ENCODE results near the gene KIAA1958. TPM values are rescaled to one million over a fixed set of nuclear protein-coding genes. Genes with fewer than 3 reads are reported as not detected.

The KIAA1958 gene
- total RNA-seq, 2 experiments from 2014 or later: 14.9 to 15.3 TPM

DNA sequence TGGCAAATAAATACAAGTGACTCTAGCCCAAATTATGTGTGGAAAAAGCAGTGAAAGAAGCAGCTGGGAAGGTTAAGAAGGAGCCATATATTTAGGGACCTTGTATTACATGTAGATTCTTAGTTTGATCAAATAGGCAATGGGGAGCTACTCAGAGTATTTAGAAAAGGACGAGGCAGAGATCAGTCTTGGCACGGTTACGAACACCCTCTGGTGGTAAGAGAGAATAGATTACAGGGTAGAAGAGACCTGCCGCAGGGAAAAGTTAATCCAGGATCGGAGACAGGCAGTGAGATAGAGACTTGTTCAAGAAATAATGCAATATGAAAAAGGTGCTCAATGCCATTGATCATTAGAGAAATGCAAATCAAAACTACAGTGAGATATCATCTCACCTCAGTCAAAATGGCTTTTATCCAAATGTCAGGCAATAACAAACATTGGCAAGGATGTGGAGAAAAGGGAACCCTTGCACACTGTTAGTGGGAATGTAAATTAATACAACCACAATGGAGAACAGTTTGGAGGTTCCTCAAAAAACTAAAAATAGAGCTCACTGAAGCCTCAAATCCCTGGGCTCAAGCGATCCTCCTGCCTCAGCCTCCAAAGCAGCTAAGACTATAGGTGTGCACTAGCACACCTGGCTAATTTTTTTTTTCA lies 219.3 kb downstream of the KIAA1958 start:
- Mint-ChIP-seq H3K4me3 (no peak overlapping the region), H3K9me3 (no peaks in the 10 kb centered on the region), H3K27me3 (no peaks in the 10 kb centered on the region), H3K27ac (no peak overlapping the region), H3K4me1 (ENCODE audit: low read depth) (peaks cover 23% of the 10 kb centered on the region), H3K36me3 (ENCODE audit: low read depth) (peaks cover 18% of the 10 kb centered on the region)
- intact Hi-C loops (cut with micrococcal nuclease): loop anchor here (10.0 kb wide), 1 partner anchor 331 kb away; no protein-coding TSS in a partner anchor
- POLR2A ChIA-PET: no interaction called here
- CTCF ChIA-PET: interaction anchor here (0.6 kb wide), 1 partner anchor 44 kb away, joined by 3 read pairs; no protein-coding TSS in a partner anchor
- TF ChIP-seq, protein P1, sequence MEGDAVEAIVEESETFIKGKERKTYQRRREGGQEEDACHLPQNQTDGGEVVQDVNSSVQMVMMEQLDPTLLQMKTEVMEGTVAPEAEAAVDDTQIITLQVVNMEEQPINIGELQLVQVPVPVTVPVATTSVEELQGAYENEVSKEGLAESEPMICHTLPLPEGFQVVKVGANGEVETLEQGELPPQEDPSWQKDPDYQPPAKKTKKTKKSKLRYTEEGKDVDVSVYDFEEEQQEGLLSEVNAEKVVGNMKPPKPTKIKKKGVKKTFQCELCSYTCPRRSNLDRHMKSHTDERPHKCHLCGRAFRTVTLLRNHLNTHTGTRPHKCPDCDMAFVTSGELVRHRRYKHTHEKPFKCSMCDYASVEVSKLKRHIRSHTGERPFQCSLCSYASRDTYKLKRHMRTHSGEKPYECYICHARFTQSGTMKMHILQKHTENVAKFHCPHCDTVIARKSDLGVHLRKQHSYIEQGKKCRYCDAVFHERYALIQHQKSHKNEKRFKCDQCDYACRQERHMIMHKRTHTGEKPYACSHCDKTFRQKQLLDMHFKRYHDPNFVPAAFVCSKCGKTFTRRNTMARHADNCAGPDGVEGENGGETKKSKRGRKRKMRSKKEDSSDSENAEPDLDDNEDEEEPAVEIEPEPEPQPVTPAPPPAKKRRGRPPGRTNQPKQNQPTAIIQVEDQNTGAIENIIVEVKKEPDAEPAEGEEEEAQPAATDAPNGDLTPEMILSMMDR (IDR thresholded peaks at IDR 0.05): no peak
- DNase-seq (no peak), ATAC-seq (no peak)

DNA sequence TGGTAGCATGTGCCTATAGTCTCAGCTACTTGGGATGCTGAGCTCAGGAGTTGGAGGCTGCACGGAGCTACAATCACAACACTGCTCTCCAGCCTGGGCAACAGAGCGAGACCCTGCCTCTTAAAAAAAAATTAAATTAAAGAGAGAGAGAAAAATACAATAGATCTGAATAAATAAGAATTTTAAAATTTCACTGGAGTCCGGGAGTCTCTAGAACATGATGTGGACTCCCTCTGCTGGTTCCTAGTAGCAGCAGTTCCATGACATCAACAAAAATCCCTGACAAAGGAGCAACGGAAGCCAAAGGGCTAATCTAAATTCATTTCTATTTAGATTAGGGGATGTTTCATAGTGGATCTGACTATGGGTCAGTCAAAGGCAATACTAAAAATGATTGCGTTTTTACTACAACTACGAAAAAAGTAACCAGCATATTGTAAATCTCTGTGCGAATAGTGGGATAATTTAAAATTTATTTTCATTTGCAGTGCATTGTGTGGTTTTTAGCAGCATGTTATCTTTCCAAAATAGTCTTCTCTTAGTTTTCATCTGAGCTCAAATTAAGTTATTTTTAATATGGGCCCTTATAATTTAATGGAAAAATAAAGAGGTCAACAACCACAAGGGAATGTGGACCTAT lies 224.5 kb downstream of the KIAA1958 start:
- ChIA-PET CTCF (interaction anchor here (0.9 to 2.0 kb wide), 3 partner anchors 70 to 219 kb away, joined by 3 to 11 read pairs (median 3); no protein-coding TSS in a partner anchor), POLR2A (no interaction called here)
- Mint-ChIP-seq H3K9me3 (no peaks in the 10 kb centered on the region), H3K4me3 (no peak overlapping the region), H3K27me3 (no peaks in the 10 kb centered on the region), H3K4me1 (ENCODE audit: low read depth) (peaks cover 46% of the 10 kb centered on the region), H3K36me3 (ENCODE audit: low read depth) (peaks cover 23% of the 10 kb centered on the region), H3K27ac (no peak overlapping the region)
- intact Hi-C loops (cut with micrococcal nuclease): no loop called here
- no peak for DNase-seq
- ATAC-seq: no peak
- TF ChIP-seq, protein P1 (IDR thresholded peaks at IDR 0.05): no peak

DNA sequence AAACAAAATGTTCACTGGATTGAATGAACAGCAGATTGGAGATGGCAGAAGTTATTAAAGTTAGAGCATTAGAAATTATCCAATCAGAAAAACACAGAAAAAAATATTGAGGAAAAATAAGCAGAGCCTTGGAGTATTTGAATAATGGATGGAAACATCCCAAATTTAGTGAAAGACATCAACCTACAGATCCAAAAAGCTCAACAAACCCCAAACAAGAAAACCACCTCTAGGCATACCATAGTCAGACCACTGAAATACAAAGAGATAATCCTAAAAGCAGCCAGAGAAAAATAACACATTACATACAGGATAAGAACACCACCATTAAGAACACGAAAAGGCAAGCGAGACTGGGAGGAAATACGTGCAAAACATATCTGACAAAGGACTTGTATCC lies 226.1 kb downstream of the KIAA1958 start:
- POLR2A ChIA-PET: no interaction called here
- H3K36me3 Mint-ChIP-seq (ENCODE audit: low read depth): peaks cover 21% of the 10 kb centered on the region
- no peak overlapping the region for H3K4me3 Mint-ChIP-seq
- TF ChIP-seq, protein P1 (IDR thresholded peaks at IDR 0.05): no peak
- DNase-seq (no peak), ATAC-seq (no peak)
- H3K27me3 Mint-ChIP-seq: no peaks in the 10 kb centered on the region
- no peak overlapping the region for H3K27ac Mint-ChIP-seq
- peaks cover 48% of the 10 kb centered on the region for H3K4me1 Mint-ChIP-seq (ENCODE audit: low read depth)
- intact Hi-C loops (cut with micrococcal nuclease): no loop called here
- H3K9me3 Mint-ChIP-seq: no peaks in the 10 kb centered on the region
- CTCF ChIA-PET: interaction anchor here (2.0 kb wide), 1 partner anchor 80 kb away, joined by 11 read pairs; no protein-coding TSS in a partner anchor

DNA sequence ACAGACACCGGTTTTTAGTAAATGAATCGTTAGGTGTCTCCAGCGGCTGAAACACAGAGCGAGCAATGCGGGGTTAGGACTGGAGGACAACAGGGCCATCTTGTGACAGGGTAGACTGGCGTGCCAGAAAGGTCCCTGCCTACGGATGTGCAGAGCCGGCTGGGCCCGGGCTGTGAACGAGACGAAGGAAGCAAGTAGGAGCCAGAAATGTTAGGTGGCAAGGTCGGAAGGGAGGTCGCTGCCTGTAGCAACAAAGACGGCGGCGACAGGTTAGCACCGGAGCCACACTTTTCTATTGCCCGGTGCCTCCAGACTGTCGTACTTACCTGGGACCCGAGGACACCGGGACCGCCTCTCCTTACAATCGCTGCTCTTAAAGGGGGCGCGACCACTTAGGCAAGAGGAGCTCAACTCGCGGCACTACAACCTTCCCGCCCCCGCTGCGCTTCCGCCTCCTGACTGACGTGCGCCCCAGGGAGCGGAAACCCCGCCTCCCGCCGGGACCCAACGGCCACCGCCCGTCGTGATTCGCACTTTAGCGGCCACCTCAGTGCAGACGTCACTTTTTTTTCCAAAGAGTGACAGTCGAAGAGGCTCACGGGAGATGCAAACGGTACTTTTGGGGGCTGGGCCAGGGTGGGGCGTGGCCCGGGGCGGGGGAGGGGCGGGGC lies 231.2 kb downstream of the KIAA1958 start, which contains the start of gene INIP:
Gene INIP (minus strand): TSS at position 457 of the 671 bp plus-strand sequence. CDS start 1,632 bp downstream, outside the sequence.
- peak within 1 kb of the TSS; percentile 91 for H3K4me3 Mint-ChIP-seq
- H3K4me1 Mint-ChIP-seq (ENCODE audit: low read depth): peaks cover 32% of the 10 kb centered on the region
- H3K27ac Mint-ChIP-seq: peak within 1 kb of the TSS; percentile 96
- TF ChIP-seq, protein P1 (IDR thresholded peaks at IDR 0.05): peak; percentile 14
- intact Hi-C loops (cut with micrococcal nuclease): loop anchor here (5.0 kb wide), 1 partner anchor 35 kb away; the partner anchor contains the start of gene SNX30
- H3K9me3 Mint-ChIP-seq: no peaks in the 10 kb centered on the region
- ATAC-seq (peak; percentile 92), DNase-seq (peak; percentile 99)
- peaks cover 7% of the 10 kb centered on the region for H3K36me3 Mint-ChIP-seq (ENCODE audit: low read depth)
- ChIA-PET POLR2A (interaction anchor here (0.6 to 1.5 kb wide), 6 partner anchors 9 to 75 kb away, joined by 3 to 4 read pairs (median 3); no protein-coding TSS in a partner anchor), CTCF (interaction anchor here (0.6 to 5.3 kb wide), 6 partner anchors 10 to 338 kb away, joined by 3 to 36 read pairs (median 4); partner anchors contain the start of gene HSDL2)
- H3K27me3 Mint-ChIP-seq: no peaks in the 10 kb centered on the region

Other genes starting within 250 kb of the KIAA1958 start
- 100 to 1,000 TPM; 108 to 120 TPM for gene PTBP3, start 153.2 kb upstream of the KIAA1958 start, total RNA-seq
- 10 to 100 TPM; 24.5 to 25.3 TPM for gene HSDL2, start 106.7 kb upstream of the KIAA1958 start, total RNA-seq
- gene INIP, start 231.3 kb downstream of the KIAA1958 start, total RNA-seq: 10 to 100 TPM; 28.9 to 31.0 TPM